Measurements from ENCODE around the gene UBE2G1.

UBE2G1 gene

GRCh38 chr17:4272972-4273368 lies 93.5 kb downstream of the UBE2G1 start:
- no peaks in the 10 kb centered on the region for H3K27me3 ChIP-seq (ENCODE audit: low read depth, low read length)
- H3K4me3 ChIP-seq (ENCODE audit: low read length) = no peak overlapping the region
- H3K27ac ChIP-seq (ENCODE audit: low read length) = no peak overlapping the region
- H3K9me3 ChIP-seq (ENCODE audit: insufficient read depth, low read length) = no peaks in the 10 kb centered on the region
- no peak overlapping the region for H2AFZ ChIP-seq (ENCODE audit: low read depth, low read length)
- no peaks in the 10 kb centered on the region for H3K79me2 ChIP-seq (ENCODE audit: low read length)
- no peak for TF ChIP-seq EZH2phosphoT487 (IDR thresholded peaks at IDR 0.05; ENCODE audit: low read depth)
- H3K36me3 ChIP-seq (replicated peaks; ENCODE audit: low read depth, low read length) = peaks cover 3% of the 10 kb centered on the region
- no peak overlapping the region for H3K4me2 ChIP-seq (ENCODE audit: low read length)
- H3K4me1 ChIP-seq (ENCODE audit: low read length) = peaks cover 21% of the 10 kb centered on the region
- H4K20me1 ChIP-seq (ENCODE audit: insufficient read depth, low read length) = peaks cover 5% of the 10 kb centered on the region; the same call in 1 of the 2 replicates
- no peak overlapping the region for H3K9ac ChIP-seq (ENCODE audit: low read length)

GRCh38 chr17:4272213-4272971 lies 94.1 kb downstream of the UBE2G1 start:
- H3K27ac ChIP-seq (ENCODE audit: low read length) = no peak overlapping the region
- H3K36me3 ChIP-seq (replicated peaks; ENCODE audit: low read depth, low read length) = peaks cover 3% of the 10 kb centered on the region
- H4K20me1 ChIP-seq (ENCODE audit: insufficient read depth, low read length) = peaks cover 5% of the 10 kb centered on the region; the same call in 1 of the 2 replicates

GRCh38 chr17:4270736-4271135 lies 95.7 kb downstream of the UBE2G1 start:
- peaks cover 21% of the 10 kb centered on the region for H3K4me1 ChIP-seq (ENCODE audit: low read length)
- H4K20me1 ChIP-seq (ENCODE audit: insufficient read depth, low read length) = no peaks in the 10 kb centered on the region
- no peaks in the 10 kb centered on the region for H3K27me3 ChIP-seq (ENCODE audit: low read depth, low read length)
- H3K4me2 ChIP-seq (ENCODE audit: low read length) = no peak overlapping the region
- H3K79me2 ChIP-seq (ENCODE audit: low read length) = no peaks in the 10 kb centered on the region
- no peak overlapping the region for H3K9ac ChIP-seq (ENCODE audit: low read length)
- peaks cover 3% of the 10 kb centered on the region for H3K36me3 ChIP-seq (replicated peaks; ENCODE audit: low read depth, low read length)
- TF ChIP-seq CTCF (IDR thresholded peaks at IDR 0.05; ENCODE audit: low read depth, low read length) (no peak), EZH2phosphoT487 (IDR thresholded peaks at IDR 0.05; ENCODE audit: low read depth) (no peak)
- H3K4me3 ChIP-seq (ENCODE audit: low read length) = no peak overlapping the region
- H3K27ac ChIP-seq (ENCODE audit: low read length) = no peak overlapping the region
- no peak overlapping the region for H2AFZ ChIP-seq (ENCODE audit: low read depth, low read length)
- no peaks in the 10 kb centered on the region for H3K9me3 ChIP-seq (ENCODE audit: insufficient read depth, low read length)

More at GRCh38 chr17:4272213-4272971, 94.1 kb downstream of the UBE2G1 start:
- no peaks in the 10 kb centered on the region for H3K9me3 ChIP-seq (ENCODE audit: insufficient read depth, low read length)
- no peak for TF ChIP-seq EZH2phosphoT487 (IDR thresholded peaks at IDR 0.05; ENCODE audit: low read depth)
- no peak for TF ChIP-seq CTCF (IDR thresholded peaks at IDR 0.05; ENCODE audit: low read depth, low read length)
- H3K4me2 ChIP-seq (ENCODE audit: low read length) = no peak overlapping the region
- no peaks in the 10 kb centered on the region for H3K27me3 ChIP-seq (ENCODE audit: low read depth, low read length)
- H3K79me2 ChIP-seq (ENCODE audit: low read length) = no peaks in the 10 kb centered on the region
- no peak overlapping the region for H2AFZ ChIP-seq (ENCODE audit: low read depth, low read length)
- no peak overlapping the region for H3K4me3 ChIP-seq (ENCODE audit: low read length)
- no peak overlapping the region for H3K9ac ChIP-seq (ENCODE audit: low read length)
- H3K4me1 ChIP-seq (ENCODE audit: low read length) = peaks cover 21% of the 10 kb centered on the region

GRCh38 chr17:4269915-4270314 lies 96.6 kb downstream of the UBE2G1 start:
- TF ChIP-seq CTCF (IDR thresholded peaks at IDR 0.05; ENCODE audit: low read depth, low read length) (no peak), EZH2phosphoT487 (IDR thresholded peaks at IDR 0.05; ENCODE audit: low read depth) (no peak)
- no peak overlapping the region for H3K9ac ChIP-seq (ENCODE audit: low read length)
- no peak overlapping the region for H2AFZ ChIP-seq (ENCODE audit: low read depth, low read length)
- H3K27me3 ChIP-seq (ENCODE audit: low read depth, low read length) = no peaks in the 10 kb centered on the region
- H3K9me3 ChIP-seq (ENCODE audit: insufficient read depth, low read length) = no peaks in the 10 kb centered on the region
- no peak overlapping the region for H3K4me3 ChIP-seq (ENCODE audit: low read length)
- H3K4me2 ChIP-seq (ENCODE audit: low read length) = peak overlapping the region; percentile 31
- H3K27ac ChIP-seq (ENCODE audit: low read length) = peak overlapping the region; percentile 43
- no peaks in the 10 kb centered on the region for H3K79me2 ChIP-seq (ENCODE audit: low read length)
- H4K20me1 ChIP-seq (ENCODE audit: insufficient read depth, low read length) = no peaks in the 10 kb centered on the region
- peaks cover 21% of the 10 kb centered on the region for H3K4me1 ChIP-seq (ENCODE audit: low read length)
- peaks cover 3% of the 10 kb centered on the region for H3K36me3 ChIP-seq (replicated peaks; ENCODE audit: low read depth, low read length)

All from OCI-LY3 (cell line).